H1 (cell line): ENCODE data around the gene CALM1. TPM values are rescaled to one million over a fixed set of nuclear protein-coding genes. Genes with fewer than 3 reads are reported as not detected.

Experiments used
- CTCF ChIA-PET: fragments of 300-600 bp; sonication (Branson Sonifier 250); formaldehyde crosslinking; loops from one replicate; lab custom pipeline; 2021; ENCODE audit not compliant: partially characterized antibody; lab: Charles Lee
- POLR2A ChIA-PET: fragments of 300-600 bp; sonication (Branson Sonifier 250); formaldehyde crosslinking; loops from one replicate; lab custom pipeline; 2021; ENCODE audit warnings: inconsistent platforms; ENCODE audit not compliant: partially characterized antibody; lab: Charles Lee
- DNase-seq, 2 experiments: peaks; one replicate each; pipeline versions ENCODE4 v3.0.0 to v3.0.0-alpha.2; 2010 to 2022; ENCODE audit warnings: low spot score in 2 of 2, low read depth in 1 of 2, mixed read lengths in 1 of 2
- FAIRE-seq: peaks from 2 replicates; lab custom pipeline; 2011; peaks lifted over from hg19 to GRCh38; lab: Jason Lieb, UNC
- H2AFZ ChIP-seq: 2 replicates; pipeline ENCODE4 v1.8.1; 2012; ENCODE audit warnings: low read length, inconsistent platforms
- H2AK5ac ChIP-seq: 2 replicates; pipeline ENCODE4 v1.6.1; 2013; ENCODE audit warnings: low read depth, low read length
- H2BK120ac ChIP-seq: replicated peaks from 2 replicates; pipeline ENCODE3; 2013; ENCODE audit warnings: low read depth, low read length, inconsistent platforms
- H2BK12ac ChIP-seq: 2 replicates; pipeline ENCODE4 v1.6.1; 2013; ENCODE audit warnings: low read depth, low read length
- H2BK15ac ChIP-seq: 2 replicates; pipeline ENCODE4 v1.6.1; 2013; ENCODE audit warnings: low read length
- H2BK20ac ChIP-seq: 2 replicates; pipeline ENCODE4 v1.6.1; 2013; ENCODE audit warnings: low read length
- H2BK5ac ChIP-seq: 2 replicates; pipeline ENCODE4 v1.6.1; 2013; ENCODE audit warnings: low read depth, low read length
- H3K14ac ChIP-seq: 2 replicates; pipeline ENCODE4 v1.6.1; 2013; ENCODE audit warnings: inconsistent platforms; ENCODE audit not compliant: insufficient read length
- H3K18ac ChIP-seq: 2 replicates; pipeline ENCODE4 v1.6.1; 2013; ENCODE audit warnings: low read length; ENCODE audit errors: extremely low read depth
- H3K23ac ChIP-seq: 2 replicates; pipeline ENCODE4 v1.6.1; 2013; ENCODE audit warnings: inconsistent platforms; ENCODE audit not compliant: insufficient read length
- H3K23me2 ChIP-seq: 2 replicates; pipeline ENCODE4 v1.6.1; 2013; ENCODE audit warnings: low read depth, low read length
- H3K27ac ChIP-seq: 2 replicates; pipeline ENCODE4 v1.6.1; 2011; ENCODE audit warnings: low read depth, low read length, inconsistent platforms
- H3K27me3 ChIP-seq, 4 experiments: replicated peaks in 1 of 4; 1 replicate in 1 of 4; 2 replicates in 3 of 4; pipeline versions ENCODE4 v1.6.1 to v1.8.1; 2011 to 2013; ENCODE audit warnings: low read length in 3 of 4, mild to moderate bottlenecking in 3 of 4, inconsistent platforms in 2 of 4, mixed read lengths in 2 of 4, moderate library complexity in 1 of 4; ENCODE audit not compliant: control insufficient read depth in 3 of 4, insufficient read depth in 3 of 4; ENCODE audit errors: extremely low read depth in 1 of 4
- H3K36me3 ChIP-seq, 4 experiments: 2 replicates each; pipeline versions ENCODE4 v1.6.1 to v1.8.1; 2011 to 2013; ENCODE audit warnings: mild to moderate bottlenecking in 4 of 4, low read length in 3 of 4, moderate library complexity in 2 of 4, control low read depth in 1 of 4, inconsistent platforms in 1 of 4; ENCODE audit not compliant: insufficient read depth in 4 of 4, control insufficient read depth in 2 of 4
- H3K4ac ChIP-seq: replicated peaks from 2 replicates; pipeline ENCODE3; 2013; ENCODE audit warnings: low read length, low read depth, mixed read lengths, inconsistent platforms; ENCODE audit not compliant: insufficient read length
- H3K4me1 ChIP-seq, 4 experiments: replicated peaks in 1 of 4; 1 replicate in 1 of 4; 2 replicates in 3 of 4; pipeline versions ENCODE4 v1.6.1 to v1.8.1; 2011 to 2013; ENCODE audit warnings: low read length in 3 of 4, inconsistent platforms in 2 of 4, mixed read lengths in 1 of 4; ENCODE audit not compliant: insufficient read depth in 4 of 4, control insufficient read depth in 3 of 4
- H3K4me2 ChIP-seq, 2 experiments: 2 replicates each; pipeline versions ENCODE4 v1.6.1 to v1.8.1; 2011 to 2013; ENCODE audit warnings: low read depth in 2 of 2, low read length in 2 of 2, control low read depth in 1 of 2, inconsistent platforms in 1 of 2, mild to moderate bottlenecking in 1 of 2; ENCODE audit not compliant: insufficient read depth in 1 of 2
- H3K4me3 ChIP-seq, 4 experiments: fragments of 200-600, 300-600 bp in 1 of 4; sonication (generic), shearing (Covaris generic), sonication (Bioruptor Twin) in 1 of 4; 2 replicates each; pipeline versions ENCODE4 v1.5.1 to v1.8.1; 2011 to 2016; ENCODE audit warnings: low read length in 4 of 4, low read depth in 3 of 4, control low read depth in 2 of 4, inconsistent platforms in 2 of 4, mild to moderate bottlenecking in 2 of 4, mixed read lengths in 1 of 4, moderate library complexity in 1 of 4; ENCODE audit not compliant: insufficient read depth in 2 of 4; ENCODE audit errors: extremely low read depth in 1 of 4
- H3K56ac ChIP-seq: replicated peaks from 2 replicates; pipeline ENCODE3; 2013; ENCODE audit warnings: low read depth, mild to moderate bottlenecking, mixed read lengths, low read length, inconsistent platforms; ENCODE audit not compliant: insufficient read length
- H3K79me1 ChIP-seq: 2 replicates; pipeline ENCODE4 v1.6.1; 2013; ENCODE audit warnings: low read depth, low read length, control low read depth
- H3K79me2 ChIP-seq, 2 experiments: 2 replicates each; pipeline versions ENCODE4 v1.6.1 to v1.8.1; 2012 to 2013; ENCODE audit warnings: low read length in 2 of 2, mild to moderate bottlenecking in 2 of 2, inconsistent platforms in 1 of 2; ENCODE audit not compliant: insufficient read depth in 2 of 2, control insufficient read depth in 1 of 2
- H3K9ac ChIP-seq, 4 experiments: replicated peaks in 1 of 4; 1 replicate in 1 of 4; 2 replicates in 3 of 4; pipeline versions ENCODE4 v1.6.1 to v1.8.1; 2011 to 2013; ENCODE audit warnings: low read depth in 3 of 4, low read length in 3 of 4, control low read depth in 2 of 4, mild to moderate bottlenecking in 2 of 4, moderate library complexity in 2 of 4, inconsistent platforms in 1 of 4; ENCODE audit errors: extremely low read depth in 1 of 4
- H3K9me3 ChIP-seq, 2 experiments: 2 replicates each; pipeline versions ENCODE4 v1.6.1 to v1.8.1; 2012 to 2013; ENCODE audit warnings: mild to moderate bottlenecking in 2 of 2, moderate library complexity in 2 of 2, control low read depth in 1 of 2, inconsistent platforms in 1 of 2, low read depth in 1 of 2, low read length in 1 of 2, mixed read lengths in 1 of 2; ENCODE audit not compliant: insufficient read depth in 2 of 2
- H4K20me1 ChIP-seq, 2 experiments: replicated peaks in 1 of 2; 2 replicates each; pipeline versions ENCODE3 to v1.8.1; 2011 to 2013; ENCODE audit warnings: inconsistent platforms in 2 of 2, low read length in 2 of 2, mild to moderate bottlenecking in 1 of 2; ENCODE audit not compliant: insufficient read depth in 2 of 2, control insufficient read depth in 1 of 2
- H4K5ac ChIP-seq: 2 replicates; pipeline ENCODE4 v1.6.1; 2013; ENCODE audit warnings: low read length, low read depth, mixed read lengths, inconsistent platforms; ENCODE audit not compliant: insufficient read length
- H4K8ac ChIP-seq: 2 replicates; pipeline ENCODE4 v1.8.0; 2013; ENCODE audit warnings: mild to moderate bottlenecking, moderate library complexity, low read length, inconsistent platforms; ENCODE audit not compliant: insufficient read depth; ENCODE audit errors: extremely low read depth
- H4K91ac ChIP-seq: replicated peaks from 2 replicates; pipeline ENCODE3; 2013; ENCODE audit warnings: low read length, mixed read lengths, inconsistent platforms; ENCODE audit not compliant: insufficient read length
- CBX5 ChIP-seq: fragments of 300-800, 300-1000 bp; sonication (generic); IDR thresholded peaks from 2 replicates; pipeline ENCODE4 v1.7.1; 2016; ENCODE audit warnings: antibody characterized with exemption, low read length, low read depth
- HDAC6 ChIP-seq: IDR thresholded peaks from one replicate; pipeline ENCODE4 v1.7.1; 2012; ENCODE audit warnings: low read depth, mild to moderate bottlenecking, inconsistent platforms, low read length, moderate library complexity
- JUND ChIP-seq: IDR thresholded peaks from 2 replicates; pipeline ENCODE4 v1.6.1; 2011; ENCODE audit warnings: mild to moderate bottlenecking, improper control_type of control experiment, low read length
- KDM4A ChIP-seq: IDR thresholded peaks from one replicate; pipeline ENCODE4 v1.7.1; 2012; ENCODE audit warnings: low read depth, mild to moderate bottlenecking, moderate library complexity, low read length, inconsistent platforms; ENCODE audit not compliant: severe bottlenecking
- KDM5A ChIP-seq: fragments of 200-600 bp; IDR thresholded peaks from 2 replicates; pipeline ENCODE4 v1.7.1; 2012; ENCODE audit warnings: mild to moderate bottlenecking, low read length, inconsistent platforms, mixed read lengths
- MAFK ChIP-seq: IDR thresholded peaks from 2 replicates; pipeline ENCODE4 v1.6.1; 2012; ENCODE audit warnings: low read depth, mild to moderate bottlenecking, improper control_type of control experiment, low read length
- NANOG ChIP-seq: IDR thresholded peaks from 2 replicates; pipeline ENCODE4 v1.6.1; 2011; ENCODE audit warnings: low read length, low read depth, mild to moderate bottlenecking, inconsistent platforms; ENCODE audit not compliant: insufficient read depth, poor library complexity, severe bottlenecking
- NRF1 ChIP-seq: IDR thresholded peaks from 2 replicates; pipeline ENCODE4 v1.6.1; 2011; ENCODE audit warnings: mild to moderate bottlenecking, low read depth, low read length, improper control_type of control experiment
- RAD21 ChIP-seq, 2 experiments: IDR thresholded peaks in 1 of 2; conservative IDR thresholded peaks in 1 of 2; 2 replicates each; pipeline ENCODE4 v1.6.1; 2011; ENCODE audit warnings: low read depth in 2 of 2, low read length in 2 of 2, improper control_type of control experiment in 1 of 2, inconsistent platforms in 1 of 2, mild to moderate bottlenecking in 1 of 2, moderate library complexity in 1 of 2
- TAF7 ChIP-seq: optimal IDR thresholded peaks from 2 replicates; pipeline ENCODE3; 2011; ENCODE audit warnings: low read depth, mild to moderate bottlenecking, inconsistent platforms, low read length, moderate library complexity, borderline replicate concordance
- WGBS, 2 experiments: shearing (Covaris generic) in 1 of 2; methylation state at CpG; one replicate each; pipeline versions ENCODE4 v1.1.6 to v1.1.7; 2013 to 2015; ENCODE audit warnings: low lambda C conversion rate in 2 of 2, mixed read lengths in 2 of 2, inconsistent platforms in 1 of 2, low coverage in 1 of 2, missing lambda C conversion rate in 1 of 2; ENCODE audit not compliant: insufficient replicate concordance in 2 of 2, insufficient coverage in 1 of 2, insufficient read length in 1 of 2; ENCODE audit errors: extremely low coverage in 1 of 2, missing lambda C conversion rate in 1 of 2; 5-methylcytosine and 5-hydroxymethylcytosine counted together
- polyA plus RNA-seq, 7 experiments: library from polyadenylated mRNA; depleted of rRNA in 3 of 7; stranded (reverse) in 5 of 7; unstranded in 2 of 7; fragments of >200 nt in 5 of 7; fragments of 200-250 nt in 2 of 7; gene quantifications; 1 replicate in 5 of 7; 2 replicates in 1 of 7; 4 replicates in 1 of 7; pipeline versions ENCODE4 v1.2.1 to v1.2.3, GENCODE V29; 2011 to 2013; ENCODE audit warnings: missing spikeins in 2 of 7, mixed read lengths in 2 of 7
- total RNA-seq: library from RNA; stranded (reverse); fragmentation: NEBNext Ultra II Directional; extraction: Animal tissue kit (Norgen Biotek cat#: 25700); gene quantifications from 2 replicates; pipeline ENCODE4 v1.2.1, GENCODE V29; 2021
- TF ChIP-seq, protein P1 (sequence below): IDR thresholded peaks from 2 replicates; pipeline ENCODE4 v1.6.1; 2012; ENCODE audit warnings: inconsistent platforms
- TF ChIP-seq, protein P2 (sequence below): IDR thresholded peaks from 2 replicates; pipeline ENCODE4 v1.6.1; 2011; ENCODE audit warnings: low read depth, mild to moderate bottlenecking, low read length; ENCODE audit not compliant: insufficient read depth

CALM1 gene
- total and polyA plus RNA-seq, 2 of the 8 experiments (the other 6 are each of a cell fraction or from before 2014, with no cell fraction given) = 285 to 422 TPM

DNA sequence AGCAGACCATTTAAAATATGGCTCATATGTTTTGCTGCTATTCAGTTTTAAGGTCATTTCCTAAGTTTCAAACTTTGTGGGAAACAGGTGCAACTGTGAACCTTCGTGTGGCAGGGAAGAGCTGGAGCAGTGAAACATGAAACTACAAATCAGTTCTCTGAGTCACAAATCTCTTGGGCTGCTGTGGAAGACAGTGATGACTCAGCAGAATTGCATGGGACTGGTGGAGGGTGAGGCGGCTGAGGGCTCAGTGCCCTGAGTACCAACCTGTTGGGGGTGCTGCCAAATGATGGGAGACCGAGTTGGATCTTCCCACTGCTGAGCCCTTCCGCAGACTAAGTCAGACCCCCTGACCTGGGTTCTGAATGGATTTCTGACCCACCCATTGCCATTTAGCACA is 8.4 kb upstream of the CALM1 start:
- H3K4me1 ChIP-seq = peaks cover 0 to 9% (median 4%) of the 10 kb centered on the region in 4 experiments; a peak in 3 of 7 replicates
- H3K36me3 ChIP-seq = no peaks in the 10 kb centered on the region
- H3K56ac ChIP-seq = no peak overlapping the region
- no peak overlapping the region for H2BK20ac ChIP-seq
- no peaks in the 10 kb centered on the region for H3K9me3 ChIP-seq
- H3K23ac ChIP-seq = no peak overlapping the region
- 0 out of 2 replicates have a peak overlapping the region, but pooled peaks have one; percentile 28 for H2BK12ac ChIP-seq
- no peak overlapping the region for H2BK5ac ChIP-seq
- 67% methylated on average over 4 of the region's 4 CpGs; no CpG with 5 or more reads in 1 of the 2 experiments for WGBS, 2 experiments
- H3K4ac ChIP-seq = no peak overlapping the region
- H4K91ac ChIP-seq = no peak overlapping the region
- H3K23me2 ChIP-seq = peaks cover 4% of the 10 kb centered on the region; the same call in 1 of the 2 replicates
- H4K8ac ChIP-seq = no peak overlapping the region
- H2AFZ ChIP-seq = no peak overlapping the region
- no peak overlapping the region for H3K4me3 ChIP-seq
- peak; percentile 45 for FAIRE-seq
- no peaks in the 10 kb centered on the region for H4K20me1 ChIP-seq
- H3K18ac ChIP-seq = no peak overlapping the region
- no peak overlapping the region for H3K9ac ChIP-seq
- DNase-seq = no peak
- no peaks in the 10 kb centered on the region for H3K79me1 ChIP-seq
- H4K5ac ChIP-seq = no peak overlapping the region
- H2BK15ac ChIP-seq = no peak overlapping the region
- H3K27me3 ChIP-seq = peaks cover 0 to 3% (median 0%) of the 10 kb centered on the region in 4 experiments; a peak in 1 of 7 replicates
- no peaks in the 10 kb centered on the region for H3K79me2 ChIP-seq
- ChIA-PET POLR2A (interaction anchor here (8.9 kb wide), 1 partner anchor 8 kb away, joined by 104 read pairs; the partner anchor contains the start of gene CALM1), CTCF (interaction anchor here (1.4 kb wide), 1 partner anchor 11 kb away, joined by 3 read pairs; no protein-coding TSS in a partner anchor)
- no peak overlapping the region for H2BK120ac ChIP-seq
- H3K4me2 ChIP-seq = no peak overlapping the region; a peak in 1 of 4 replicates
- H3K27ac ChIP-seq = no peak overlapping the region
- no peak overlapping the region for H3K14ac ChIP-seq
- H2AK5ac ChIP-seq = no peak overlapping the region
- TF ChIP-seq KDM5A (no peak), JUND (peak; percentile 62; the same call in 1 of the 2 replicates), MAFK (peak; percentile 99), NRF1 (no peak), HDAC6 (no peak), NANOG (no peak), RAD21 (IDR thresholded peaks at IDR 0.05 in 1 of 2, conservative IDR thresholded peaks at IDR 0.05 in 1 of 2; ENCODE audit: low read depth in 2 of 2, low read length in 2 of 2) (no peak), KDM4A (no peak), TAF7 (no peak), CBX5 (no peak)
- TF ChIP-seq, protein P1, sequence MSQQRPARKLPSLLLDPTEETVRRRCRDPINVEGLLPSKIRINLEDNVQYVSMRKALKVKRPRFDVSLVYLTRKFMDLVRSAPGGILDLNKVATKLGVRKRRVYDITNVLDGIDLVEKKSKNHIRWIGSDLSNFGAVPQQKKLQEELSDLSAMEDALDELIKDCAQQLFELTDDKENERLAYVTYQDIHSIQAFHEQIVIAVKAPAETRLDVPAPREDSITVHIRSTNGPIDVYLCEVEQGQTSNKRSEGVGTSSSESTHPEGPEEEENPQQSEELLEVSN = no peak
- TF ChIP-seq, protein P2, sequence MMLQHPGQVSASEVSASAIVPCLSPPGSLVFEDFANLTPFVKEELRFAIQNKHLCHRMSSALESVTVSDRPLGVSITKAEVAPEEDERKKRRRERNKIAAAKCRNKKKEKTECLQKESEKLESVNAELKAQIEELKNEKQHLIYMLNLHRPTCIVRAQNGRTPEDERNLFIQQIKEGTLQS = no peak
